Activated T-cell treated with anti-CD3 and anti-CD28 coated beads, Interleukin-2, amount 50 U/mL, for 72 hours (primary cell): ENCODE data around the gene MTA1. TPM values are rescaled to one million over a fixed set of nuclear protein-coding genes. Genes with fewer than 3 reads are reported as not detected.

Experiments
- ATAC-seq, 2 donors: fragments of 150-1000 bp; cut with Tn5 transposase; replicated peaks in 1 of 2; 2 replicates each; pipeline ENCODE4 v1.10.0; 2021; ENCODE audit warnings: moderate library complexity in 2 of 2, mild to moderate bottlenecking in 1 of 2
- DNase-seq, 2 donors: peaks; one replicate each; pipeline ENCODE4 v3.0.0; 2021 to 2022; ENCODE audit warnings: mixed read lengths in 1 of 2
- H3K27ac Mint-ChIP-seq: one replicate; pipeline ENCODE4 v1.8.0; 2022; ENCODE audit warnings: mild to moderate bottlenecking, moderate library complexity, mixed read lengths
- H3K27me3 Mint-ChIP-seq: one replicate; pipeline ENCODE4 v1.8.0; 2022; ENCODE audit warnings: low read depth, mixed read lengths
- H3K36me3 Mint-ChIP-seq, 2 donors: one replicate each; pipeline ENCODE4 v1.8.0; 2022; ENCODE audit warnings: mixed read lengths in 2 of 2, mild to moderate bottlenecking in 1 of 2; ENCODE audit not compliant: insufficient read depth in 2 of 2
- H3K4me1 Mint-ChIP-seq: one replicate; pipeline ENCODE4 v1.8.0; 2022; ENCODE audit warnings: low read depth, mixed read lengths
- H3K4me3 Mint-ChIP-seq, 2 donors: one replicate each; pipeline ENCODE4 v1.8.0; 2022; ENCODE audit warnings: mild to moderate bottlenecking in 2 of 2, mixed read lengths in 2 of 2, moderate library complexity in 2 of 2
- H3K9me3 Mint-ChIP-seq, 2 donors: one replicate each; pipeline ENCODE4 v1.8.0; 2022; ENCODE audit warnings: mixed read lengths in 2 of 2
- total RNA-seq, 2 donors: library from RNA; stranded (reverse); gene quantifications; one replicate each; pipeline ENCODE4 v1.2.3, GENCODE V29; 2022

MTA1 gene
- total RNA-seq, 2 donors from 2014 or later = 125 to 140 TPM

- DNase-seq (no peak), ATAC-seq (no peak)
- Mint-ChIP-seq H3K27ac (no peak overlapping the region), H3K4me1 (peaks cover 47% of the 10 kb centered on the region), H3K9me3 (no peaks in the 10 kb centered on the region), H3K4me3 (no peak overlapping the region), H3K36me3 (peaks cover 4 to 6% of the 10 kb centered on the region in 2 donors), H3K27me3 (peaks cover 20% of the 10 kb centered on the region)
Measured at GRCh38 chr14:105480199-105480746, 60.6 kb downstream of the MTA1 start.

DNA sequence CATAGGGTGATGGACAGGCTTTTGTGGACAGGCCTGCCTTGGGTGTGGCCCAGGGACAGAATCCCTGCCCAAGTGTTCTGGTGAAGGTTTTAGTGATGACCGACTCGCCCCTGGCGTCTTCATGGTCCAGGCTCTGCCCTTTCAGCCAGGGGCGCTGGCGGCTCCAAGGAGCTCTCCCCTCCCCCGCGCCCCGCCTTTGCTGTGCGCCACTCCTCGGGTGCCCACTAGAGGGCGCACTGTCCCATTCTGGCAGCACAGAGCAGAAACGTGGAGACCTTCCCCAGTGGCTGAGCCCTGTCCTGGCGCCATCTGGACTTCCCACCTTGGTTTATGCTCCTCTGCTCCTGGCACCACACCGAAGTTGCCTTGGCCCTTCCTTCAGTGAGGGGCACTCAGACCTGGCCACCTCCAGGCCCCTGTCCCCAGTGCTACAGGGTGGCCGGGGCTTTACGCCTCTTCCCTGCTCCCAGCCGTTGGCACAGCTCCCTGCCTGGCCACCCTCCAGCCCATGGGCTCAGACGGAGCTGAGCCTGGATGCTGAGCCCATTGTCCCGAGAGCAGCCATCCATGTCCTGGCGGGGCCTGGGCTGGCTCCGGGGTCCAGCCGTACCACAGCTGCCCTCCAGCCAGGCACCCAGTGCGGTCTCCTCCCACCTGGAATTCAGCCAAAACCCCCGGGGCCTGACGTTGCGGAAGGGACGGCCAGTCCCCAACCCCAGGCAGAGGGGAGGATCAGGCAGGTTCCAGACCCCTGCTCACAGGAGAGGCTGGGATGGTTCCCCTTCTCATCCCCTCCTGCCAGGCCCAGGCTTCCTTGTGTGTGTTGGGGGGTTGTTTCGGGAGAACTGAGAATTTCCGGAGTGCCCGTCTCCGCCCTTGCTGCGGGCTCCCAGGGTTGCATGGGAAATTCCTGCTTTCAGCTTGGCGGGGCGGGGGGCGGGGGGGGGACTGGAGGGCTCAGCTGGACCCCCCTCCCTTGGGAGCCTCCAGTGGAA is 61.5 kb downstream of the MTA1 start:
- Mint-ChIP-seq H3K36me3 (peaks cover 4 to 6% of the 10 kb centered on the region in 2 donors), H3K4me3 (peak overlapping the region; percentile 84), H3K27me3 (peaks cover 20% of the 10 kb centered on the region), H3K4me1 (peaks cover 55% of the 10 kb centered on the region), H3K27ac (no peak overlapping the region), H3K9me3 (no peaks in the 10 kb centered on the region)
- peak; percentile 88 to 94 for DNase-seq
- peak; percentile 64 to 70 for ATAC-seq

GRCh38 chr14:105481886-105482457 is 62.3 kb downstream of the MTA1 start:
- Mint-ChIP-seq H3K4me1 (peaks cover 61% of the 10 kb centered on the region), H3K36me3 (peaks cover 4 to 6% of the 10 kb centered on the region in 2 donors), H3K27me3 (peaks cover 20% of the 10 kb centered on the region), H3K9me3 (no peaks in the 10 kb centered on the region), H3K4me3 (peak overlapping the region; percentile 80 to 84), H3K27ac (peak overlapping the region; percentile 89)
- peak; percentile 75 to 78 for ATAC-seq
- peak; percentile 92 to 93 for DNase-seq

DNA sequence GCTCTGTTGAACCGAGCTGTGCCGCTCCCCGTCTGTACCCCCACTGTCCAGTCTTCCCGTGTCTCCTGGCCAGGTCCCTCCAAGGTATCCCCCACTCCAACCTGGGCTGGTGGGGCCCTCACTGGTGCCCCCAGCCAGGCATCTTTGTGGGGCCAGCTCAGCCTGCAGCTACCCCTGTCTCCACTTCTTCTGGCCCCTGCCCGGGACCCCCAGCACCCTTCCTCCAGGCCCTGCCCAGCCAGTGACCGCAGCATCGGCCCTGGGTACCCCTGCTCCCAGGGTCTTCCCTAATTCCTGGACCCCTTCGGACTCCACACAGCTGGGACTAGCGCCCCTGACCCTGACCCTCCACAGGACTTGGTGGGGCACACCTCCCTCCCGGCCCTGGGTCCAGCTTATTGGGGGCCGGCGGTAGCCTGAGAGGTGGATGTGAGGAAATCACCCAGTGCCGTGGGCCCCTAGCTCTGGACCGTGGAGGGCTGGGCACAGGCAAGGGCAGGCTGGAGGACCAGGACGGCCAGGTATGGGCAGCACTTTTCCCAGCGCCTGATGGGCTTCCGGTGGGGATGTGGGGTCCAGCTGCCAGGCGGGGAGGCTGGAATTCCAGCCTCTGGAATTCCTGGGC is 63.0 kb downstream of the MTA1 start:
- peaks cover 55% of the 10 kb centered on the region for H3K4me1 Mint-ChIP-seq
- H3K4me3 Mint-ChIP-seq = peak overlapping the region; percentile 80 to 84
- DNase-seq (no peak), ATAC-seq (no peak)
- peaks cover 0 to 2% of the 10 kb centered on the region in 2 donors for H3K36me3 Mint-ChIP-seq
- H3K27me3 Mint-ChIP-seq = peaks cover 14% of the 10 kb centered on the region
- H3K27ac Mint-ChIP-seq = peak overlapping the region; percentile 89
- no peaks in the 10 kb centered on the region for H3K9me3 Mint-ChIP-seq

DNA sequence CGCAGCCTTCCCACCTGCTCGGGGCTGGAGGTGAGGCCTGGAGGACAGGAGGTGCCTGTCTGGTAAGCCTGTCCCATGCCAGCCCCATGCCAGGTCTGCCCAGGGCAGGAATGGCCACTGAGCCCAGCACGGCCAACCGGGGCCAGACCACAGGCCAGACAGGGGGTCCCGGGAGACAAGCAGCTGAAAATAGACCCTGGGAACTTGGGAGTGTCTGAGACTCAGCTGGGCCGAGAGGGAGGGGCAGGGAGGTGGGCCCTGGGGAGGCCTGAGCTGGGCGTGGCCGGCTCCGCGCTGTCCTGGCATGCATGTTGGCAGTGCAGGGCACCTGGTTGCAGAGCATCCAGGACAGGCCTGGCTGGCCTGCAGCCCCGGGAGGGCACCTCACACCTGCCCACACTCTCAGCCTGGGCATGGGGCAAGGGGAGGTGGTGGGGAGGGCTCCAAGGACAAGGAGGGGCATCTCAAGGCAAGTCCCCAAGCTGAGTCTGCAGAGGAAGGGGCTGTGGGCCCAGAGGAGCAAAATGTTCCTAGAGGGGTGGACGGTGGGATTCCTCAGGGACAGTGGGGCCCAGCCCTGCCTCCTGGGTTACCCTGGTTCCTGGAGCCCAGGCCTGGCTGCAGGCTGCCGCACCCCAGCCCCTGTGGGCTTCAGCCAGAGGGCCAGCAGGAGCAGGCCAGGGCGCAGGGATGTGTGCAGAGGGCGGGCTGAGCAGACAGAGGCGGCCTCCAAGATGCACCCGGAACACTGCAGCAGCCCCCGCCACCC is 63.9 kb downstream of the MTA1 start:
- H3K4me1 Mint-ChIP-seq = peaks cover 58% of the 10 kb centered on the region
- no peak overlapping the region for H3K27ac Mint-ChIP-seq
- DNase-seq (no peak), ATAC-seq (no peak)
- H3K27me3 Mint-ChIP-seq = peaks cover 12% of the 10 kb centered on the region
- H3K4me3 Mint-ChIP-seq = no peak overlapping the region
- H3K9me3 Mint-ChIP-seq = no peaks in the 10 kb centered on the region
- peaks cover 0 to 2% of the 10 kb centered on the region in 2 donors for H3K36me3 Mint-ChIP-seq

GRCh38 chr14:105484069-105484996 is 64.7 kb downstream of the MTA1 start:
- no peak for DNase-seq

GRCh38 chr14:105484997-105485393 is 65.4 kb downstream of the MTA1 start:
- ATAC-seq (no peak), DNase-seq (no peak)
- no peaks in the 10 kb centered on the region for H3K36me3 Mint-ChIP-seq
- no peaks in the 10 kb centered on the region for H3K9me3 Mint-ChIP-seq
- no peak overlapping the region for H3K27ac Mint-ChIP-seq
- H3K4me1 Mint-ChIP-seq = peaks cover 65% of the 10 kb centered on the region
- H3K27me3 Mint-ChIP-seq = peaks cover 5% of the 10 kb centered on the region
- no peak overlapping the region for H3K4me3 Mint-ChIP-seq

More at GRCh38 chr14:105484069-105484996, 64.7 kb downstream of the MTA1 start:
- no peak overlapping the region for H3K4me3 Mint-ChIP-seq
- H3K36me3 Mint-ChIP-seq = peaks cover 0 to 2% of the 10 kb centered on the region in 2 donors
- no peaks in the 10 kb centered on the region for H3K9me3 Mint-ChIP-seq
- H3K4me1 Mint-ChIP-seq = peaks cover 64% of the 10 kb centered on the region
- peaks cover 12% of the 10 kb centered on the region for H3K27me3 Mint-ChIP-seq
- no peak overlapping the region for H3K27ac Mint-ChIP-seq
- ATAC-seq = no peak

DNA sequence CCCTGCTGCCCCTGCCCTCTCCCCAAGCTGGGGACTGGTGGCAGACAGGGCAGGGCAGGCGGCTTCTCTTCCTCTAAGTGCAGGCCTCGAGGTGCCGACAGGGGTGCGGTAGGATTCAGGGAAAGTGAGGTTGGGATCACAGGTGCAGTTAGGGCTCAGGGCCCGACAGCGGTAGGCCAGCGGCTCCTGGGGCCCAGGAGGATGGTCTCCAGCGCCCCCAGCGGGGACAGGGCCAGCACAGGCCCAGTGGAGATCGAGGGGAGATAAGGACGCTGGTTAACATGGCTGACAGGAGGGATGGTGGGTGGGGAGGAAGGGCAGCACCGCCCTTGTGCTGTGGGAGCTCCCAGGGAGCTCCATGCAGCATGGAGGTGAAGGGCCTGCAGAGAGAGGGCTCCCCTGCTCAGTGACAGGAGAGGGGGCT is 66.1 kb downstream of the MTA1 start:
- Mint-ChIP-seq H3K27ac (no peak overlapping the region), H3K36me3 (no peaks in the 10 kb centered on the region), H3K4me1 (peaks cover 60% of the 10 kb centered on the region), H3K4me3 (peak overlapping the region in 1 of 2 donors; percentile 87), H3K27me3 (no peaks in the 10 kb centered on the region), H3K9me3 (no peaks in the 10 kb centered on the region)
- peak; percentile 57 to 64 for DNase-seq
- ATAC-seq = no peak

- Mint-ChIP-seq H3K4me3 (peak within 1 kb of the TSS; percentile 87 to 95), H3K36me3 (no peaks in the 10 kb centered on the region), H3K27me3 (no peaks in the 10 kb centered on the region), H3K9me3 (no peaks in the 10 kb centered on the region), H3K27ac (no peak within 1 kb of the TSS), H3K4me1 (peaks cover 56% of the 10 kb centered on the region)
- ATAC-seq = no peak
- no peak for DNase-seq
Measured at GRCh38 chr14:105486163-105486973, 66.7 kb downstream of the MTA1 start, which contains the start of gene CRIP1. Gene CRIP1, plus strand, starts transcription at chr14:105486886. Its CDS starts 374 bp downstream, at chr14:105487260.

- Mint-ChIP-seq H3K4me1 (peaks cover 56% of the 10 kb centered on the region), H3K36me3 (peaks cover 0 to 1% of the 10 kb centered on the region in 2 donors), H3K27ac (no peak overlapping the region), H3K27me3 (no peaks in the 10 kb centered on the region), H3K9me3 (no peaks in the 10 kb centered on the region), H3K4me3 (peak overlapping the region; percentile 87 to 95)
- DNase-seq = peak; percentile 74 to 75
- no peak for ATAC-seq
Measured at GRCh38 chr14:105486974-105487448, 67.4 kb downstream of the MTA1 start.
